Keratinocyte (primary cell): ENCODE measurements around the gene TSBP1. TPM values are rescaled to one million over a fixed set of nuclear protein-coding genes. Genes with fewer than 3 reads are reported as not detected.
"Not testable (repeated sequence)": the region's sequence is repeated elsewhere in the genome, so short reads cannot be mapped to it uniquely, and the experiment has no call there.

ENCODE experiments used
- DNase-seq: peaks from one replicate; pipeline ENCODE4 v3.0.0-alpha.2; 2011; ENCODE audit warnings: low read depth, missing footprints, low spot score
- FAIRE-seq: peaks from 2 replicates; lab custom pipeline; 2011; peaks lifted over from hg19 to GRCh38; lab: Jason Lieb, UNC
- H2AFZ ChIP-seq: 2 replicates; pipeline ENCODE4 v1.6.0; 2012; ENCODE audit warnings: low read length, control low read depth, inconsistent platforms; ENCODE audit not compliant: control insufficient read depth
- H3K27ac ChIP-seq: 2 replicates; pipeline ENCODE4 v1.5.1; 2011; ENCODE audit warnings: low read length; ENCODE audit not compliant: control insufficient read depth, insufficient read depth
- H3K27me3 ChIP-seq: 3 replicates; pipeline ENCODE4 v1.6.0; 2011; ENCODE audit warnings: low read length; ENCODE audit not compliant: control insufficient read depth, insufficient read depth; ENCODE audit errors: extremely low read depth
- H3K36me3 ChIP-seq, 2 experiments: 2 replicates in 1 of 2; 3 replicates in 1 of 2; pipeline ENCODE4 v1.5.1; 2011; ENCODE audit warnings: low read length in 2 of 2, mild to moderate bottlenecking in 1 of 2; ENCODE audit not compliant: control insufficient read depth in 2 of 2, insufficient read depth in 2 of 2; ENCODE audit errors: extremely low read depth in 1 of 2
- H3K4me1 ChIP-seq: 3 replicates; pipeline ENCODE4 v1.5.1; 2011; ENCODE audit warnings: low read length; ENCODE audit not compliant: control insufficient read depth, insufficient read depth; ENCODE audit errors: extremely low read depth
- H3K4me2 ChIP-seq: 3 replicates; pipeline ENCODE4 v1.6.0; 2011; ENCODE audit warnings: low read depth, low read length; ENCODE audit not compliant: control insufficient read depth, insufficient read depth; ENCODE audit errors: extremely low read depth
- H3K4me3 ChIP-seq, 3 experiments: fragments of 200-600 bp in 1 of 3; sonication (generic) in 1 of 3; 2 replicates in 2 of 3; 3 replicates in 1 of 3; pipeline ENCODE4 v1.5.1; 2011 to 2016; ENCODE audit warnings: low read length in 3 of 3, mild to moderate bottlenecking in 3 of 3, control low read depth in 2 of 3, inconsistent platforms in 1 of 3, low read depth in 1 of 3, mixed read lengths in 1 of 3, mixed run types in 1 of 3, moderate library complexity in 1 of 3; ENCODE audit not compliant: control insufficient read depth in 2 of 3, insufficient read depth in 2 of 3; ENCODE audit errors: extremely low read depth in 1 of 3
- H3K79me2 ChIP-seq: 2 replicates; pipeline ENCODE4 v1.6.0; 2012; ENCODE audit warnings: low read length; ENCODE audit not compliant: control insufficient read depth, insufficient read depth
- H3K9ac ChIP-seq: 3 replicates; pipeline ENCODE4 v1.6.0; 2011; ENCODE audit warnings: low read length; ENCODE audit not compliant: control insufficient read depth, insufficient read depth; ENCODE audit errors: extremely low read depth
- H3K9me1 ChIP-seq: 3 replicates; pipeline ENCODE4 v1.6.0; 2011; ENCODE audit warnings: low read length; ENCODE audit not compliant: control insufficient read depth, insufficient read depth; ENCODE audit errors: extremely low read depth
- H3K9me3 ChIP-seq: 2 replicates; pipeline ENCODE4 v1.5.1; 2012; ENCODE audit warnings: low read depth, low read length; ENCODE audit not compliant: control insufficient read depth
- H4K20me1 ChIP-seq: 3 replicates; pipeline ENCODE4 v1.6.0; 2011; ENCODE audit warnings: low read length; ENCODE audit not compliant: control insufficient read depth, insufficient read depth; ENCODE audit errors: extremely low read depth
- CTCF ChIP-seq, 3 experiments: IDR thresholded peaks in 1 of 3; conservative IDR thresholded peaks in 1 of 3; optimal IDR thresholded peaks in 1 of 3; 2 replicates in 2 of 3; 3 replicates in 1 of 3; pipeline versions ENCODE3 to v1.5.1; 2011; ENCODE audit warnings: low read length in 3 of 3, mild to moderate bottlenecking in 3 of 3, moderate library complexity in 2 of 3, control low read depth in 1 of 3, inconsistent platforms in 1 of 3; ENCODE audit not compliant: insufficient read depth in 2 of 3; ENCODE audit errors: extremely low read depth in 1 of 3
- EZH2 ChIP-seq: IDR thresholded peaks from one replicate; pipeline ENCODE4 v1.6.1; 2012; ENCODE audit warnings: inconsistent platforms, mild to moderate bottlenecking, low read length, moderate library complexity
- dilution Hi-C: fragments of 300-500 bp; cut with MboI; formaldehyde crosslinking; loops from one replicate; pipeline ENCODE4 v1.7.0; 2020; ENCODE audit warnings: low sequenced_read_pairs; ENCODE audit not compliant: extremely low pct_ligation_motif_present
- polyA plus RNA-seq, 5 experiments: library from polyadenylated mRNA; depleted of rRNA in 3 of 5; stranded (reverse) in 3 of 5; stranded (forward) in 1 of 5; unstranded in 1 of 5; fragments of >200 nt; gene quantifications; 1 replicate in 1 of 5; 2 replicates in 3 of 5; 3 replicates in 1 of 5; pipeline versions ENCODE4 v1.2.1 to v1.2.3, GENCODE V29; 2011 to 2012; ENCODE audit warnings: missing spikeins in 2 of 5, low read depth in 1 of 5, low replicate concordance in 1 of 5

The TSBP1 gene
- polyA plus RNA-seq, 1 donor (not counting 4 experiments of a cell fraction or from before 2014, with no cell fraction given) = not detected

- Histone ChIP-seq H3K9me1 (no peaks in the 10 kb centered on the region), H3K79me2 (no peaks in the 10 kb centered on the region), H3K9ac (no peak overlapping the region), H2AFZ (no peak overlapping the region), H3K27ac (no peak overlapping the region), H3K4me1 (no peaks in the 10 kb centered on the region), H3K4me2 (no peak overlapping the region), H4K20me1 (no peaks in the 10 kb centered on the region), H3K9me3 (no peaks in the 10 kb centered on the region), H3K36me3 (no peaks in the 10 kb centered on the region), H3K4me3 (no peak overlapping the region), H3K27me3 (no peaks in the 10 kb centered on the region)
- DNase-seq (no peak), FAIRE-seq (no peak)
- TF ChIP-seq CTCF (optimal IDR thresholded peaks at IDR 0.05 in 1 of 3, IDR thresholded peaks at IDR 0.05 in 1 of 3, conservative IDR thresholded peaks at IDR 0.05 in 1 of 3; ENCODE audit: extremely low read depth in 1 of 3, insufficient read depth in 2 of 3, low read length in 3 of 3) (no peak), EZH2 (no peak)
- dilution Hi-C loops = no loop called here
These were observed 100.3 kb downstream of the TSBP1 start for GRCh38 chr6:32271429-32271828.

- H3K27ac ChIP-seq, H3K4me2 ChIP-seq, H3K4me3 ChIP-seq, H3K4me1 ChIP-seq, H2AFZ ChIP-seq, H3K9me3 ChIP-seq, H3K9me1 ChIP-seq, H3K27me3 ChIP-seq, H3K79me2 ChIP-seq, H4K20me1 ChIP-seq, FAIRE-seq, dilution Hi-C loops, H3K9ac ChIP-seq, H3K36me3 ChIP-seq, DNase-seq: not testable (repeated sequence)
These were observed 103.2 kb downstream of the TSBP1 start for GRCh38 chr6:32268459-32268858.

- dilution Hi-C loops = no loop called here
- no peak for TF ChIP-seq EZH2
- no peak for TF ChIP-seq CTCF (optimal IDR thresholded peaks at IDR 0.05 in 1 of 3, IDR thresholded peaks at IDR 0.05 in 1 of 3, conservative IDR thresholded peaks at IDR 0.05 in 1 of 3; ENCODE audit: extremely low read depth in 1 of 3, insufficient read depth in 2 of 3, low read length in 3 of 3)
- H3K79me2 ChIP-seq = no peaks in the 10 kb centered on the region
- no peak overlapping the region for H3K4me2 ChIP-seq
- no peaks in the 10 kb centered on the region for H3K9me3 ChIP-seq
- H3K9ac ChIP-seq = no peak overlapping the region
- H3K9me1 ChIP-seq = no peaks in the 10 kb centered on the region
- FAIRE-seq (no peak), DNase-seq (no peak)
- H4K20me1 ChIP-seq = no peaks in the 10 kb centered on the region
- no peak overlapping the region for H3K27ac ChIP-seq
- H3K4me1 ChIP-seq = no peaks in the 10 kb centered on the region
- H3K4me3 ChIP-seq = no peak overlapping the region
- no peak overlapping the region for H2AFZ ChIP-seq
- H3K27me3 ChIP-seq = no peaks in the 10 kb centered on the region
- no peaks in the 10 kb centered on the region for H3K36me3 ChIP-seq
These were observed 104.7 kb downstream of the TSBP1 start for GRCh38 chr6:32267035-32267434.

GRCh38 chr6:32257262-32257661 is 114.4 kb downstream of the TSBP1 start:
- H2AFZ ChIP-seq, H4K20me1 ChIP-seq, dilution Hi-C loops, H3K36me3 ChIP-seq, H3K9ac ChIP-seq, H3K79me2 ChIP-seq, DNase-seq, H3K9me3 ChIP-seq, H3K9me1 ChIP-seq, FAIRE-seq, H3K27me3 ChIP-seq, H3K4me2 ChIP-seq, H3K4me3 ChIP-seq, H3K27ac ChIP-seq: not testable (repeated sequence)
- peaks cover 11% of the 10 kb centered on the region for H3K4me1 ChIP-seq
